ENCODE data around the gene MBP. TPM values are rescaled to one million over a fixed set of nuclear protein-coding genes. Genes with fewer than 3 reads are reported as not detected.

Gene MBP
- total and polyA plus RNA-seq, 10 of the 15 experiments (the other 5 are each of a cell fraction or from before 2014, with no cell fraction given): 12.2 to 67.8 (median 42.1) TPM

DNA sequence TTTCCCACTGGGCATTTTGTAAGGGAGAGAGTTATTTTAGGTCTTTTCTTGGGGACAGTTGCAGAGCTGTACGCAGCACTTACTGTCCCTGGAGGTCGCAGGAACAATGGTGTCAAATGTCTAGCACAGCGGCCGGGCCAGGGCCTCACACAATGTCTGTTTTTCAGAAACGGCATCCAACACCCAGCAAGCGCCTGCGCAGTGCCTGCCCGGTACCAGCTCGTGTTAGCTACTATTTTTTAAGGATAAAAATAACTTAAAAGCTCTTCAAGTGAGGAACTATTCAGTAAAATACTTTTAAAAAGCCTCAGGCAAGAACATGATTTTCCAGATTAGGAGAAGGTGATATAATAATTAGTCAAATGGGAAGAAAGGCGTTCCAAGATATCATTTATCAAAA, 90.0 kb downstream of the MBP start (continued):
- TF ChIP-seq, protein P1, sequence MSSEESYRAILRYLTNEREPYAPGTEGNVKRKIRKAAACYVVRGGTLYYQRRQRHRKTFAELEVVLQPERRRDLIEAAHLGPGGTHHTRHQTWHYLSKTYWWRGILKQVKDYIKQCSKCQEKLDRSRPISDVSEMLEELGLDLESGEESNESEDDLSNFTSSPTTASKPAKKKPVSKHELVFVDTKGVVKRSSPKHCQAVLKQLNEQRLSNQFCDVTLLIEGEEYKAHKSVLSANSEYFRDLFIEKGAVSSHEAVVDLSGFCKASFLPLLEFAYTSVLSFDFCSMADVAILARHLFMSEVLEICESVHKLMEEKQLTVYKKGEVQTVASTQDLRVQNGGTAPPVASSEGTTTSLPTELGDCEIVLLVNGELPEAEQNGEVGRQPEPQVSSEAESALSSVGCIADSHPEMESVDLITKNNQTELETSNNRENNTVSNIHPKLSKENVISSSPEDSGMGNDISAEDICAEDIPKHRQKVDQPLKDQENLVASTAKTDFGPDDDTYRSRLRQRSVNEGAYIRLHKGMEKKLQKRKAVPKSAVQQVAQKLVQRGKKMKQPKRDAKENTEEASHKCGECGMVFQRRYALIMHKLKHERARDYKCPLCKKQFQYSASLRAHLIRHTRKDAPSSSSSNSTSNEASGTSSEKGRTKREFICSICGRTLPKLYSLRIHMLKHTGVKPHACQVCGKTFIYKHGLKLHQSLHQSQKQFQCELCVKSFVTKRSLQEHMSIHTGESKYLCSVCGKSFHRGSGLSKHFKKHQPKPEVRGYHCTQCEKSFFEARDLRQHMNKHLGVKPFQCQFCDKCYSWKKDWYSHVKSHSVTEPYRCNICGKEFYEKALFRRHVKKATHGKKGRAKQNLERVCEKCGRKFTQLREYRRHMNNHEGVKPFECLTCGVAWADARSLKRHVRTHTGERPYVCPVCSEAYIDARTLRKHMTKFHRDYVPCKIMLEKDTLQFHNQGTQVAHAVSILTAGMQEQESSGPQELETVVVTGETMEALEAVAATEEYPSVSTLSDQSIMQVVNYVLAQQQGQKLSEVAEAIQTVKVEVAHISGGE (CRISPR knock-in tag; IDR thresholded peaks at IDR 0.05): no peak
- no peak for TF ChIP-seq SMAD1 (IDR thresholded peaks at IDR 0.05; ENCODE audit: low read depth, partially characterized antibody)
- TF ChIP-seq GATAD2B (conservative IDR thresholded peaks at IDR 0.05; ENCODE audit: low read depth): no peak
- TF ChIP-seq, protein P2, sequence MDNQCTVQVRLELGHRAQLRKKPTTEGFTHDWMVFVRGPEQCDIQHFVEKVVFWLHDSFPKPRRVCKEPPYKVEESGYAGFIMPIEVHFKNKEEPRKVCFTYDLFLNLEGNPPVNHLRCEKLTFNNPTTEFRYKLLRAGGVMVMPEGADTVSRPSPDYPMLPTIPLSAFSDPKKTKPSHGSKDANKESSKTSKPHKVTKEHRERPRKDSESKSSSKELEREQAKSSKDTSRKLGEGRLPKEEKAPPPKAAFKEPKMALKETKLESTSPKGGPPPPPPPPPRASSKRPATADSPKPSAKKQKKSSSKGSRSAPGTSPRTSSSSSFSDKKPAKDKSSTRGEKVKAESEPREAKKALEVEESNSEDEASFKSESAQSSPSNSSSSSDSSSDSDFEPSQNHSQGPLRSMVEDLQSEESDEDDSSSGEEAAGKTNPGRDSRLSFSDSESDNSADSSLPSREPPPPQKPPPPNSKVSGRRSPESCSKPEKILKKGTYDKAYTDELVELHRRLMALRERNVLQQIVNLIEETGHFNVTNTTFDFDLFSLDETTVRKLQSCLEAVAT (IDR thresholded peaks at IDR 0.05): no peak

GRCh38 chr18:77039196-77040130, 93.1 kb downstream of the MBP start:
- 94% methylated on average over 10 of the region's 10 CpGs for WGBS (ENCODE audit: insufficient coverage, insufficient replicate concordance, low lambda C conversion rate, missing lambda C conversion rate)

More at GRCh38 chr18:77039196-77040130, 93.1 kb downstream of the MBP start:
- in situ Hi-C loops (cut with MboI): no loop called here
- ChIA-PET SMC1A (ENCODE audit: uncharacterized antibody, unreplicated experiment) (no interaction called here), CTCF (interaction anchor here (1.0 to 1.5 kb wide), 2 partner anchors 15 to 19 kb away, joined by 3 to 4 read pairs; no protein-coding TSS in a partner anchor), RAD21 (ENCODE audit: unreplicated experiment) (no interaction called here), POLR2A (no interaction called here)
- Histone ChIP-seq H3K79me2 (ENCODE audit: control insufficient read depth, insufficient read depth, low read length) (no peaks in the 10 kb centered on the region; the same call in 1 of the 2 replicates), H4K20me1 (ENCODE audit: control insufficient read depth, insufficient read depth) (no peaks in the 10 kb centered on the region), H3K27me3 (replicated peaks in 1 of 2; ENCODE audit: control insufficient read depth in 2 of 2, insufficient read depth in 2 of 2, low read length in 1 of 2) (no peaks in the 10 kb centered on the region), H3K4me1 (ENCODE audit: control insufficient read depth, insufficient read depth, low read length) (no peaks in the 10 kb centered on the region), H3K27ac (ENCODE audit: control insufficient read depth, insufficient read depth) (no peak overlapping the region), H2AFZ (ENCODE audit: control insufficient read depth, low read depth, low read length) (no peak overlapping the region), H3K9me3 (replicated peaks; ENCODE audit: control insufficient read depth, insufficient read depth, low read length) (peaks cover 4% of the 10 kb centered on the region), H3K36me3 (ENCODE audit: control insufficient read depth in 2 of 2, insufficient read depth in 2 of 2, low read length in 1 of 2) (peaks cover 4 to 6% of the 10 kb centered on the region in 2 experiments; a peak in 3 of 4 replicates), H3K4me3 (no peak overlapping the region), H3K4me2 (ENCODE audit: control insufficient read depth, insufficient read depth) (no peak overlapping the region), H3K9ac (ENCODE audit: control insufficient read depth, insufficient read depth, low read length) (no peak overlapping the region)
- BruUV-seq (replicated peaks): no TSS peak
- TF ChIP-seq RB1 (IDR thresholded peaks at IDR 0.05; ENCODE audit: borderline replicate concordance) (no peak), CREM (IDR thresholded peaks at IDR 0.05; ENCODE audit: low read depth) (no peak), SP1 (IDR thresholded peaks at IDR 0.05; ENCODE audit: low read depth, low read length) (no peak), EED (IDR thresholded peaks at IDR 0.05; ENCODE audit: low read depth) (no peak), TARDBP (IDR thresholded peaks at IDR 0.05; ENCODE audit: borderline replicate concordance) (no peak), TCF12 (IDR thresholded peaks at IDR 0.05; ENCODE audit: low read depth, low read length) (no peak)
- DNase-seq (ENCODE audit: low read depth, low spot score) (no peak), ATAC-seq (no peak), FAIRE-seq (no peak)
- intact Hi-C loops (cut with micrococcal nuclease; ENCODE audit: unreplicated experiment): no loop called here

All from GM12878 (cell line).